DOHH2 (cell line): ENCODE results near the gene OR5H2.

ENCODE experiments used
- CTCF ChIP-seq: fragments of 200-600 bp; sonication (generic); IDR thresholded peaks from one replicate; pipeline ENCODE4 v1.5.1; 2014; ENCODE audit warnings: antibody characterized with exemption, mild to moderate bottlenecking, low read depth, low read length; ENCODE audit not compliant: poor library complexity, severe bottlenecking
- EZH2phosphoT487 ChIP-seq: fragments of 200-600 bp; sonication (generic); IDR thresholded peaks from 2 replicates; pipeline ENCODE4 v1.6.1; 2017; ENCODE audit warnings: borderline replicate concordance, mild to moderate bottlenecking, antibody characterized with exemption, low read length, moderate library complexity, mixed read lengths

- TF ChIP-seq CTCF: no peak
- TF ChIP-seq EZH2phosphoT487: no peak
Observed at GRCh38 chr3:98243843-98244242, 38.5 kb upstream of the OR5H2 start.
